GM10266 (cell line): ENCODE measurements around the gene CISH.

Source experiments
- DNase-seq: peaks from one replicate; pipeline ENCODE4 v3.0.0; 2012; ENCODE audit errors: extremely low spot score
- CTCF ChIP-seq: IDR thresholded peaks from 2 replicates; pipeline ENCODE4 v1.5.1; 2012; ENCODE audit warnings: mild to moderate bottlenecking, low read depth; ENCODE audit not compliant: control insufficient read depth, insufficient read depth; ENCODE audit errors: missing control alignments

The CISH gene

GRCh38 chr3:50603261-50604109 lies 8.1 kb downstream of the CISH start:
- no peak for TF ChIP-seq CTCF
- DNase-seq = no peak

- no peak for TF ChIP-seq CTCF
- DNase-seq = no peak
Observed at GRCh38 chr3:50602595-50603191, 8.9 kb downstream of the CISH start.

GRCh38 chr3:50600841-50601591 lies 10.6 kb downstream of the CISH start:
- no peak for TF ChIP-seq CTCF
- DNase-seq = peak; percentile 43

- no peak for DNase-seq
- no peak for TF ChIP-seq CTCF
Observed at GRCh38 chr3:50600141-50600753, 11.3 kb downstream of the CISH start.

DNA sequence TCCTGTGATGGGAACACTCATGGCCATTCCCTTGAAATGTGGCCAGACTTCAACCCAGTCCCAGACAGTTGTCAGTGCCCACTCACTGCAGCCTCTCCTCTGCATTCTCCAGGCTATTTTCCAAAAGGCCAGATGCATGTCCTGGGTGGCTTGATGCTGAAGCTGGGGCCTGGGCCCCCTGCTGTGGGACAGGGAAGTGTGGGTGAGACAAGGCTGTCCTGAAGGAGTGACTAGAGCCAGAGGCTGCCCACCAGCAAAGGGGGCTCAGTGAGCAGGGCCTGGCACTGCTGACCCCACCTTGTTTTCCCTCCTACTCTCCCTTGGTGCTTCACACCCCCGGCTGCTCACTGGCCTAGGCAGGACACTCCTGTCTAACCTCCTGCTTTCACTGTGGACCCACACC lies 11.9 kb downstream of the CISH start:
- DNase-seq = no peak
- no peak for TF ChIP-seq CTCF

DNA sequence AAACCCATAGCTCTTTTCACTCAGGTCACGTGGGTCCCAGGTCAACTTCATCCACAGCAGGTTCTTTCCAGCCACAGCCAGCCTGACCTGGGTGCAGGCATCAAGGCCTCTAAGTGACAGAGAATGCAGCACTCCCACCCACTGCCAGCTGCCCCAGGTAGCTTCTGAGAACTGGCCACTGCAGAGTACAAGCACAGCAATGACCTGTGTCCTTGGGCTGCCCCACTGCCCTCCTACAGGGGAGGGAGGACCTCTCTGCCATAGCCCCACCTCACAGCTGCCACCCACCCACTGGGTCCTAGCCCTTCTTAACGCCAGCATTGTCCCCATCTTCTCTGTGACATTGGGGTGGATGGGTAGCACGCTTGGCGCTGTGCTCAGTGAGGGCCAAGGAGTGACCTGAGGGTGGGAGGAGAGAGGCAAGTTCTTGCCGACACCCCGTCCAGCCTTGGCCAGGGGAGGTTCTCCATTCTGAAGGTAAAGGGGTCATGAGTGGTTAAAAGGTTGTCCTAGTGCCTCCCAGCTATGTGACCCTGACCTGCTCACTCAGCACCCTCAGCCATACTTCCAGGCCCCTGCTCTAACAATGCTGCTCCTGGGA lies 12.4 kb downstream of the CISH start:
- DNase-seq = no peak
- TF ChIP-seq CTCF = no peak
